HepG2 (cell line): ENCODE measurements around the gene MLLT1. TPM values are rescaled to one million over a fixed set of nuclear protein-coding genes. Genes with fewer than 3 reads are reported as not detected.

Experiments used
- ATAC-seq: fragments of 200-7000 bp; cut with Tn5 transposase; 3 replicates; pipeline ENCODE4 v1.9.1; 2020; ENCODE audit warnings: mild to moderate bottlenecking, moderate library complexity
- BruUV-seq: library from RNA; stranded (reverse); fragments of 400-500 nt; replicated peaks from 2 replicates; lab custom pipeline; 2021; lab: Mats Ljungman, UMichigan
- CTCF ChIA-PET: fragments of 300-600 bp; formaldehyde crosslinking; extraction: SDS; loops from one replicate; lab custom pipeline; 2021; ENCODE audit warnings: low total read pairs, inconsistent platforms, low intra/inter-chr PET ratio; lab: Yijun Ruan, JAX
- POLR2A ChIA-PET: fragments of 350-600 bp; sonication (Branson Sonifier 250); formaldehyde crosslinking; loops from one replicate; lab custom pipeline; 2020; ENCODE audit warnings: antibody characterized with exemption, inconsistent platforms; lab: Yijun Ruan, JAX
- DNase-seq: peaks from one replicate; pipeline ENCODE4 v3.0.0-alpha.2; 2015; ENCODE audit warnings: low spot score
- FAIRE-seq: peaks from 3 replicates; lab custom pipeline; 2011; peaks lifted over from hg19 to GRCh38; lab: Jason Lieb, UNC
- H2AFZ ChIP-seq: one replicate; pipeline ENCODE4 v1.6.1; 2011; ENCODE audit warnings: low read length, inconsistent platforms
- H3K27ac ChIP-seq: fragments of 300-600 bp; 3 replicates; pipeline ENCODE4 v1.8.0; 2011; ENCODE audit warnings: mixed run types, mild to moderate bottlenecking, mixed read lengths, low read length, inconsistent platforms; ENCODE audit not compliant: insufficient read depth; ENCODE audit errors: extremely low read length
- H3K27me3 ChIP-seq, 2 experiments: fragments of 200-600 bp in 1 of 2; 2 replicates in 1 of 2; 3 replicates in 1 of 2; pipeline versions ENCODE4 v1.6.0 to v1.8.0; 2011; ENCODE audit warnings: low read length in 2 of 2, mild to moderate bottlenecking in 2 of 2, moderate library complexity in 2 of 2, inconsistent platforms in 1 of 2; ENCODE audit not compliant: insufficient read depth in 2 of 2, control insufficient read depth in 1 of 2
- H3K36me3 ChIP-seq, 2 experiments: fragments of 200-600 bp in 1 of 2; replicated peaks in 1 of 2; 2 replicates in 1 of 2; 3 replicates in 1 of 2; pipeline versions ENCODE4 v1.5.1 to v1.8.0; 2011; ENCODE audit warnings: low read length in 2 of 2, inconsistent platforms in 1 of 2; ENCODE audit not compliant: insufficient read depth in 2 of 2, control insufficient read depth in 1 of 2
- H3K4me1 ChIP-seq: 2 replicates; pipeline ENCODE4 v1.5.1; 2012; ENCODE audit warnings: low read length, inconsistent platforms; ENCODE audit not compliant: insufficient read depth
- H3K4me2 ChIP-seq: 2 replicates; pipeline ENCODE4 v1.6.0; 2011; ENCODE audit warnings: low read depth, low read length, inconsistent platforms
- H3K4me3 ChIP-seq, 3 experiments: fragments of 200-600 bp in 1 of 3; sonication (generic), shearing (Covaris generic) in 1 of 3; replicated peaks in 1 of 3; 2 replicates each; pipeline ENCODE4 v1.5.1; 2011 to 2016; ENCODE audit warnings: low read length in 3 of 3, inconsistent platforms in 2 of 3, low read depth in 2 of 3, mild to moderate bottlenecking in 2 of 3, control low read depth in 1 of 3, mixed read lengths in 1 of 3; ENCODE audit not compliant: insufficient read depth in 1 of 3
- H3K79me2 ChIP-seq: one replicate; pipeline ENCODE4 v1.6.1; 2011; ENCODE audit warnings: low read length, inconsistent platforms; ENCODE audit not compliant: insufficient read depth
- H3K9ac ChIP-seq: 2 replicates; pipeline ENCODE4 v1.6.0; 2011; ENCODE audit warnings: mild to moderate bottlenecking, low read depth, low read length, inconsistent platforms; ENCODE audit not compliant: insufficient read depth
- H3K9me3 ChIP-seq: 2 replicates; pipeline ENCODE4 v1.5.1; 2012; ENCODE audit warnings: mild to moderate bottlenecking, low read length
- H4K20me1 ChIP-seq: 2 replicates; pipeline ENCODE4 v1.6.0; 2011; ENCODE audit warnings: inconsistent platforms, mild to moderate bottlenecking, low read length, moderate library complexity; ENCODE audit not compliant: insufficient read depth
- ARID2 ChIP-seq: sonication (generic); formaldehyde crosslinking; IDR thresholded peaks from 2 replicates; pipeline ENCODE4 v1.8.1; 2022; ENCODE audit warnings: mild to moderate bottlenecking, missing genetic modification reagents, borderline replicate concordance
- ATF4 ChIP-seq, 2 experiments: fragments of 450-650 bp in 1 of 2; sonication (generic) in 1 of 2; formaldehyde crosslinking; IDR thresholded peaks; 2 replicates each; pipeline versions ENCODE4 v1.5.0 to v1.8.0; 2020 to 2022; ENCODE audit warnings: mild to moderate bottlenecking in 1 of 2, missing genetic modification reagents in 1 of 2
- CENPT ChIP-seq: sonication (generic); formaldehyde crosslinking; IDR thresholded peaks from 2 replicates; pipeline ENCODE4 v1.8.0; 2022; ENCODE audit warnings: low read depth, mild to moderate bottlenecking, moderate library complexity, missing genetic modification reagents
- KLF15 ChIP-seq: sonication (generic); formaldehyde crosslinking; IDR thresholded peaks from 2 replicates; pipeline ENCODE4 v1.8.1; 2023; ENCODE audit warnings: borderline replicate concordance, mild to moderate bottlenecking, inconsistent platforms, missing genetic modification reagents, mixed read lengths
- NFYC ChIP-seq: IDR thresholded peaks from 2 replicates; pipeline ENCODE4 v1.6.1; 2016; ENCODE audit warnings: missing genetic modification reagents, missing compliant biosample characterization
- PHF8 ChIP-seq: sonication (generic); formaldehyde crosslinking; IDR thresholded peaks from 2 replicates; pipeline ENCODE4 v1.5.0; 2020; ENCODE audit warnings: missing genetic modification reagents
- POLR2G ChIP-seq: fragments of 200-400 bp; formaldehyde crosslinking; IDR thresholded peaks from 2 replicates; pipeline ENCODE4 v1.6.1; 2018; ENCODE audit warnings: mild to moderate bottlenecking, low read depth, low read length, moderate library complexity
- RARA ChIP-seq: IDR thresholded peaks from 2 replicates; pipeline ENCODE4 v1.6.1; 2016; ENCODE audit warnings: missing genetic modification reagents, missing compliant biosample characterization
- SRSF9 ChIP-seq: fragments of 200-400 bp; formaldehyde crosslinking; IDR thresholded peaks from 2 replicates; pipeline ENCODE4 v1.6.1; 2018; ENCODE audit warnings: borderline replicate concordance, mild to moderate bottlenecking, low read depth, low read length; ENCODE audit not compliant: insufficient read depth, poor library complexity, severe bottlenecking
- YY1 ChIP-seq: IDR thresholded peaks from 2 replicates; pipeline ENCODE4 v1.6.1; 2011; ENCODE audit warnings: low read length, low read depth, moderate library complexity, mild to moderate bottlenecking; ENCODE audit not compliant: insufficient read depth, insufficient replicate concordance
- ZBTB3 ChIP-seq: sonication (generic); formaldehyde crosslinking; IDR thresholded peaks from 2 replicates; pipeline ENCODE4 v1.4.0; 2020; ENCODE audit warnings: low read depth, mild to moderate bottlenecking, moderate library complexity, missing genetic modification reagents, borderline replicate concordance
- ZNF253 ChIP-seq: sonication (generic); formaldehyde crosslinking; IDR thresholded peaks from 2 replicates; pipeline ENCODE4 v1.8.0; 2022; ENCODE audit warnings: mild to moderate bottlenecking, missing genetic modification reagents, borderline replicate concordance
- ZNF468 ChIP-seq: sonication (generic); formaldehyde crosslinking; IDR thresholded peaks from 2 replicates; pipeline ENCODE4 v1.8.0; 2022; ENCODE audit warnings: mild to moderate bottlenecking, moderate library complexity, missing genetic modification reagents
- ZNF605 ChIP-seq: sonication (generic); formaldehyde crosslinking; IDR thresholded peaks from 2 replicates; pipeline ENCODE4 v1.8.0; 2022; ENCODE audit warnings: mild to moderate bottlenecking, missing genetic modification reagents
- ZNF619 ChIP-seq: sonication (generic); formaldehyde crosslinking; IDR thresholded peaks from 2 replicates; pipeline ENCODE4 v1.4.0; 2020; ENCODE audit warnings: mild to moderate bottlenecking, missing genetic modification reagents
- ZNF687 ChIP-seq: sonication (generic); formaldehyde crosslinking; IDR thresholded peaks from 2 replicates; pipeline ENCODE4 v1.5.1; 2020; ENCODE audit warnings: mild to moderate bottlenecking, missing genetic modification reagents, moderate library complexity
- ZNF773 ChIP-seq: sonication (generic); formaldehyde crosslinking; IDR thresholded peaks from 2 replicates; pipeline ENCODE4 v1.4.0; 2020; ENCODE audit warnings: missing genetic modification reagents, borderline replicate concordance
- WGBS: methylation state at CpG from one replicate; pipeline ENCODE4 v1.1.6; 2017; ENCODE audit warnings: low lambda C conversion rate; 5-methylcytosine and 5-hydroxymethylcytosine counted together
- in situ Hi-C: cut with HindIII; loops from 2 replicates; pipeline ENCODE4 v1.10.0; 2017; ENCODE audit warnings: low pct_unique_long_range_greater_than_20kb; ENCODE audit not compliant: extremely low pct_ligation_motif_present
- intact Hi-C: fragments of 100-400 bp; cut with micrococcal nuclease; formaldehyde crosslinking; loops from one replicate; pipeline ENCODE4 v1.10.0; 2022; ENCODE audit not compliant: unreplicated experiment
- polyA plus RNA-seq, 8 experiments: library from polyadenylated mRNA; depleted of rRNA in 3 of 8; stranded (reverse) in 7 of 8; unstranded in 1 of 8; fragments of >200 nt; fragmentation: Illumina TruSeq in 4 of 8; extraction: Trizol in 4 of 8; gene quantifications; 2 replicates each; pipeline versions ENCODE4 v1.2.1 to v1.2.3, GENCODE V29; 2011 to 2016; ENCODE audit warnings: low read depth in 4 of 8, missing spikeins in 1 of 8, mixed read lengths in 1 of 8; ENCODE audit not compliant: insufficient read depth in 1 of 8
- total RNA-seq, 5 experiments: library from RNA; depleted of rRNA; stranded (reverse); fragments of >200 nt; fragmentation: Illumina TruSeq; extraction: Trizol; gene quantifications; 2 replicates each; pipeline ENCODE4 v1.2.3, GENCODE V29; 2016; ENCODE audit warnings: low read depth in 1 of 5
- TF ChIP-seq, protein P1 (sequence below), 2 experiments: sonication (generic) in 1 of 2; formaldehyde crosslinking in 1 of 2; IDR thresholded peaks; 2 replicates each; pipeline versions ENCODE4 v1.5.1 to v1.6.1; 2011 to 2020; ENCODE audit warnings: borderline replicate concordance in 1 of 2, low read depth in 1 of 2, low read length in 1 of 2, mild to moderate bottlenecking in 1 of 2, missing genetic modification reagents in 1 of 2, moderate library complexity in 1 of 2

MLLT1 gene
- total and polyA plus RNA-seq, 2 of the 13 experiments (the other 11 are each of a cell fraction or from before 2014, with no cell fraction given), result 11.7 to 12.2 TPM

DNA sequence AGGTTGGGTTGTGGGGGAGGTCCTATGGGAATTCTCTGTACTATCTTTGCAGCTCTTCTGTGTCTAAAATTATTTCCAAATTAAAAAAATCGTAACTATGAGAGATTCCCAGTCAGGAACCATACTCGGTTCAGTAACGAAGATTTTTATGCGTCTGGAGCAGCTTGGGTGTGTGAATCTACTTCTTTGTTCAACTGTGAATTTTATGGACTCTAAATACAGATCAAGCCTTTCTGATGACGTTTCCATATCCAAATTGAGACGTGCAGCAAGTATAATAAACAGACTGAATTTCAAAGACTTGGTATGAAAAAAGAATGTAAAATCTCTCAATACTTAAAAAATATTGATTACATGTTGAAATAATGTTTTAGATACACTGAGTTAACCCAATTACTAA is 30.9 kb downstream of the MLLT1 start:
- H3K27ac ChIP-seq, result no peak overlapping the region
- no peak overlapping the region for H3K9ac ChIP-seq
- H3K36me3 ChIP-seq, result peaks cover 3 to 14% of the 10 kb centered on the region in 2 experiments; a peak in 3 of 5 replicates
- H3K4me1 ChIP-seq, result peaks cover 54% of the 10 kb centered on the region
- no peaks in the 10 kb centered on the region for H4K20me1 ChIP-seq
- no TSS peak for BruUV-seq
- H3K4me2 ChIP-seq, result no peak overlapping the region
- WGBS, result 93% methylated on average over 6 of the region's 6 CpGs
- no peak for FAIRE-seq
- no peaks in the 10 kb centered on the region for H3K27me3 ChIP-seq
- ChIA-PET CTCF (no interaction called here), POLR2A (no interaction called here)
- in situ Hi-C loops, result no loop called here
- no peak for DNase-seq
- no peaks in the 10 kb centered on the region for H3K9me3 ChIP-seq
- H3K4me3 ChIP-seq, result no peak overlapping the region
- peaks cover 68% of the 10 kb centered on the region for H3K79me2 ChIP-seq
- no peak overlapping the region for H2AFZ ChIP-seq
- ATAC-seq, result no peak
- intact Hi-C loops, result no loop called here
- TF ChIP-seq CENPT (CRISPR knock-in tag), result no peak
- TF ChIP-seq, protein P1, sequence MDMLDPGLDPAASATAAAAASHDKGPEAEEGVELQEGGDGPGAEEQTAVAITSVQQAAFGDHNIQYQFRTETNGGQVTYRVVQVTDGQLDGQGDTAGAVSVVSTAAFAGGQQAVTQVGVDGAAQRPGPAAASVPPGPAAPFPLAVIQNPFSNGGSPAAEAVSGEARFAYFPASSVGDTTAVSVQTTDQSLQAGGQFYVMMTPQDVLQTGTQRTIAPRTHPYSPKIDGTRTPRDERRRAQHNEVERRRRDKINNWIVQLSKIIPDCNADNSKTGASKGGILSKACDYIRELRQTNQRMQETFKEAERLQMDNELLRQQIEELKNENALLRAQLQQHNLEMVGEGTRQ (IDR thresholded peaks at IDR 0.05; ENCODE audit: low read depth, low read length), result no peak
- TF ChIP-seq, protein P1 (CRISPR knock-in tag; IDR thresholded peaks at IDR 0.05; ENCODE audit: borderline replicate concordance), result no peak
- TF ChIP-seq YY1, result no peak
- TF ChIP-seq PHF8, result no peak
- TF ChIP-seq SRSF9, result no peak
- TF ChIP-seq RARA (CRISPR knock-in tag), result no peak
- no peak for TF ChIP-seq ZNF687 (CRISPR knock-in tag)
- no peak for TF ChIP-seq ZNF619 (CRISPR knock-in tag)
- TF ChIP-seq KLF15 (CRISPR knock-in tag), result no peak
- TF ChIP-seq ATF4 (CRISPR knock-in tag; IDR thresholded peaks at IDR 0.05), result no peak
- no peak for TF ChIP-seq ZNF605 (CRISPR knock-in tag)
- TF ChIP-seq ZBTB3 (CRISPR knock-in tag), result no peak
- TF ChIP-seq NFYC, result no peak
- TF ChIP-seq ARID2 (CRISPR knock-in tag), result no peak
- TF ChIP-seq ZNF253 (CRISPR knock-in tag), result no peak
- no peak for TF ChIP-seq POLR2G
- no peak for TF ChIP-seq ZNF468 (CRISPR knock-in tag)
- no peak for TF ChIP-seq ZNF773
